ENCODE measurements around the gene ACADM. TPM values are rescaled to one million over a fixed set of nuclear protein-coding genes. Genes with fewer than 3 reads are reported as not detected.
A peak's percentile ranks its signal among the peaks of the same experiment; 100 is the strongest.

The ACADM gene
- total RNA-seq, 5 donors from 2014 or later (not counting 1 experiment from before 2014, with no cell fraction given): 16.6 to 29.3 (median 23.0) TPM

DNA sequence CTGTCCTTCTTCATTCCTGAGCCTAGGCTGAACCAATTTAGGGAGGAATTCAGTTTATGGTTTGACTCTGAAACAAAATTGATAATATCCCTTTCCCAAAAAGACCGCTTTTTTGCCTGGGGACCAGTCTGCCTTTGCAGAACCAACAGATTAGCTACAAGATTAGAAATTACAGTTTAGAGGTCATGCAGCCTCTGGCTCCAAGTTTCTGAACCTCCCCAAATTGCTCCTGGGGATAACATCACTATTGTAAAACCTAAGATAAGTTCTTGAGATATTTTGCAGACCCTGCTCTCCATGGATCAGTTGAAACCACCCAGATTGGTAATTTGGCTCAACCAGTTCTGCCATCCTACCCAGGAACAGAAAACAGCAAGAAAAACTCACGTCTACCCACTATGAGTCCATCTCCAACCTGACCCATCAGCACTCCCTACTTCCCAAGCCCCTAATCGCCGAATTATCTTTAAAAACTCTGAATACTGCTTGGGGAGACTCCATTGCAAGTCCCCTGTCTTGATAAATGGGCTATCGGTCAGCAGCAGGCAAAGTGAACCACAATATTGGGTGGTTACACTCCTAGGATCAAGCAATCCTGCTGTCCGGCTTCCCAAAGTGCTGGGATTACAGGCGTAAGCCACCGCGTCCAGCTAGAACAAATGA, 60.9 kb downstream of the ACADM start:
- peaks cover 19 to 27% of the 10 kb centered on the region in 2 experiments for H3K4me1 ChIP-seq (ENCODE audit: control insufficient read depth in 1 of 2, extremely low read depth in 1 of 2, insufficient read depth in 2 of 2, low read length in 2 of 2)
- peaks cover under 1 to 6% of the 10 kb centered on the region in 2 donors for H3K27me3 Mint-ChIP-seq
- no peaks in the 10 kb centered on the region for H3K9me3 Mint-ChIP-seq
- ChIA-PET POLR2A (interaction anchor here (0.5 to 0.7 kb wide), 6 partner anchors 21 to 1994 kb away, joined by 3 to 7 read pairs (median 4); partner anchors contain the start of gene MIGA1 (in 1 of the 2)), CTCF (no interaction called here)
- peaks cover 24% of the 10 kb centered on the region for H3K36me3 Mint-ChIP-seq
- peak overlapping the region; percentile 82 for H3K27ac ChIP-seq (ENCODE audit: low read length)
- 14% methylated on average over 5 of the region's 9 CpGs for WGBS (ENCODE audit: insufficient coverage)
- peaks cover 0 to 9% of the 10 kb centered on the region in 2 donors for H3K36me3 ChIP-seq (ENCODE audit: control insufficient read depth in 2 of 2, extremely low read depth in 1 of 2, insufficient read depth in 1 of 2, low read length in 1 of 2)
- peaks cover 42 to 53% (median 48%) of the 10 kb centered on the region in 3 donors for H3K4me1 Mint-ChIP-seq
- peak in 2 of 4 experiments; percentile 2 to 3 for ATAC-seq (replicated peaks in 1 of 4)
- H3K4me3 Mint-ChIP-seq: peak overlapping the region; percentile 99
- H3K4me3 ChIP-seq (ENCODE audit: control insufficient read depth in 1 of 2, extremely low read depth in 1 of 2, low read length in 1 of 2): peak overlapping the region; percentile 85 to 86
- no peak for DNase-seq
- H3K9me3 ChIP-seq: no peaks in the 10 kb centered on the region
- H3K27ac Mint-ChIP-seq: peak overlapping the region; percentile 99
- no peaks in the 10 kb centered on the region for H3K27me3 ChIP-seq (replicated peaks in 1 of 2; ENCODE audit: control insufficient read depth in 2 of 2, extremely low read depth in 1 of 2, insufficient read depth in 2 of 2, low read length in 1 of 2)

DNA sequence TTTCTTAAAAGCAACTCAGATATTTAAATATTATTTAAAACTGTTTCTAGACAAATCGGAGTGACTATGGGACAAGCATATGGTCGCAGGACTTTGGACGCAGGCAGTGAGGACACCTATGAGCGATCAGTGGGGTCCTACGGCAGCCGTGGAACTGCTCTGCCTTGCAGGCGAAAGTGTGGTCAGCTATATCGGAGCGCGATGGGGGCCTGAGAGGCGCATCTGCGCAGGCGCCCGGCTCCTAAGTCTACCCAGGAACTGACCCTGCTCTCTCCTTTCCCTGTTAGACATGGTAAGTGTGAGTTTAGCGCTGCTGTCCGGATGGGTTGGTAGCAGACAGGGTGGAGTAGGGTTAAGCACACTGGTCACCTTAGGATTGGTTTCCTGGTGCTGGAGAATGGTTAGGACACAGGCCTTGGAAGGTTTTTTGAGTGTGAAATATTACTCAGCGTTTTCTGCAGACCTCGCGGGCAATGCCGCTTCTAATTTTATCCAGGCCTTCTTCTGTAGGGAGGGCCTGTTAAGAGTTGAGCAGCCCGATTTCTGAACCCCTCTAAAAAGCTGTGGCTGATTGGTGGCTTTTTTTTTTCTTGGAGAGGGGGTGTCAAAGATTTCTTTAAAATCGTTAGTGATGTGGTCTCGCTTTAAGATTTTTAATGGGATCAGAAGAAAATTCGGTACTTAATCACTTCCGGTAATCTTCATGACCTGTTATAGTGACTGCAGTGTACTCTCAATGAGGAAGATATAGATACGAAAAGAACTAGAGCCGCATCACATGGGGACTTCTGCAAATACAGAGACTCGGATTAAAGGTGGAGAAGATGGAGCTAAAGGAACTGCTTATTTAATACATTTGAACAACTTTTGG, 61.7 kb downstream of the ACADM start, which contains the start of gene RABGGTB:
Gene RABGGTB (plus strand): TSS at position 274 of the 871 bp plus-strand sequence. CDS start 16 bp downstream, at position 290.
- DNase-seq (peak; percentile 87 to 97 (median 91)), ATAC-seq (replicated peaks in 1 of 4) (peak; percentile 94 to 98 (median 98))
- H3K9me3 ChIP-seq: no peaks in the 10 kb centered on the region
- Mint-ChIP-seq H3K36me3 (peaks cover 30% of the 10 kb centered on the region), H3K4me3 (peak within 1 kb of the TSS; percentile 99), H3K27me3 (peaks cover 0 to 3% of the 10 kb centered on the region in 2 donors), H3K4me1 (peaks cover 49 to 61% (median 56%) of the 10 kb centered on the region in 3 donors), H3K9me3 (no peaks in the 10 kb centered on the region), H3K27ac (peak within 1 kb of the TSS; percentile 99)
- peak within 1 kb of the TSS; percentile 82 for H3K27ac ChIP-seq (ENCODE audit: low read length)
- H3K27me3 ChIP-seq (replicated peaks in 1 of 2; ENCODE audit: control insufficient read depth in 2 of 2, extremely low read depth in 1 of 2, insufficient read depth in 2 of 2, low read length in 1 of 2): no peaks in the 10 kb centered on the region
- peaks cover 0 to 16% of the 10 kb centered on the region in 2 donors for H3K36me3 ChIP-seq (ENCODE audit: control insufficient read depth in 2 of 2, extremely low read depth in 1 of 2, insufficient read depth in 1 of 2, low read length in 1 of 2)
- ChIA-PET POLR2A (interaction anchor here (0.6 to 0.7 kb wide), 5 partner anchors 21 to 1984 kb away, joined by 3 to 7 read pairs (median 3); no protein-coding TSS in a partner anchor), CTCF (interaction anchor here (0.6 kb wide), 2 partner anchors 1762 to 1895 kb away, joined by 3 to 7 read pairs; no protein-coding TSS in a partner anchor)
- WGBS (ENCODE audit: insufficient coverage): 0% methylated on average over 14 of the region's 28 CpGs
- H3K4me1 ChIP-seq (ENCODE audit: control insufficient read depth in 1 of 2, extremely low read depth in 1 of 2, insufficient read depth in 2 of 2, low read length in 2 of 2): peaks cover 25 to 27% of the 10 kb centered on the region in 2 experiments
- peak within 1 kb of the TSS; percentile 85 to 86 for H3K4me3 ChIP-seq (ENCODE audit: control insufficient read depth in 1 of 2, extremely low read depth in 1 of 2, low read length in 1 of 2)

DNA sequence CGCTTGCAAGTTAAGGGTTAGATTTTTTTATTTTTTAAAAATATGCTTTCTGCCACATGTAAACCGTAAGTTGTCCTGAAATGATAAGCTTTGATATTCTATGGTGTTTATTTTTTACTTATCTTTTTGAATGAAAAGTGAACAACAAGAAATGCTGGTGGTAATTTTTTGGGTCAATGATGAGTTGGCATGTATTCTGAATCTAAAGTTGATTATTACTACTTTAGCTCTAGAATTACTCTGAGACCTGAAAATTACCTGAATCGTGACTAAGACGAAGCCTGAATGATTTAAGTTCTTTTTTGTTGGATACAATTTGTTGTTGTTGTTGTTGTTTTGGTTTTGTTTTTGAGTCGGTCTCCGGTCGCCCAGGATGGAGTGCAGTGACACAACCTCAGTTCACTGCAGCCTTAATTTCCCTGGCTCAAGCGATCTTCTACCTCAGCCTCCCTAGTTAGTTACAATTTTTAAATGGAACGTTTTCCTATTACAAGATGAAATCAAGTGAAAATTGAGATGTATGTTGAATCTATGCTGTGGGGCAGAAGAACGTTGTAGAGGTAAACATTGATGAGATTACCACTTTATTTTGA, 62.5 kb downstream of the ACADM start:
- ChIA-PET POLR2A (interaction anchor here in 1 of 2 donors (0.5 to 0.6 kb wide), 2 partner anchors 234 to 1992 kb away, joined by 3 to 5 read pairs; partner anchors contain the start of gene MIGA1), CTCF (interaction anchor here (0.6 kb wide), 2 partner anchors 1761 to 1894 kb away, joined by 3 to 7 read pairs; no protein-coding TSS in a partner anchor)
- Mint-ChIP-seq H3K9me3 (no peaks in the 10 kb centered on the region), H3K4me1 (peaks cover 56 to 68% (median 63%) of the 10 kb centered on the region in 3 donors), H3K27ac (peak overlapping the region; percentile 99), H3K27me3 (no peaks in the 10 kb centered on the region), H3K36me3 (peaks cover 37% of the 10 kb centered on the region), H3K4me3 (peak overlapping the region; percentile 99)
- Histone ChIP-seq H3K27ac (ENCODE audit: low read length) (peak overlapping the region; percentile 82), H3K4me1 (ENCODE audit: control insufficient read depth in 1 of 2, extremely low read depth in 1 of 2, insufficient read depth in 2 of 2, low read length in 2 of 2) (peaks cover 25 to 27% of the 10 kb centered on the region in 2 experiments), H3K4me3 (ENCODE audit: control insufficient read depth in 1 of 2, extremely low read depth in 1 of 2, low read length in 1 of 2) (peak overlapping the region; percentile 28 to 85), H3K27me3 (replicated peaks in 1 of 2; ENCODE audit: control insufficient read depth in 2 of 2, extremely low read depth in 1 of 2, insufficient read depth in 2 of 2, low read length in 1 of 2) (no peaks in the 10 kb centered on the region), H3K9me3 (no peaks in the 10 kb centered on the region), H3K36me3 (ENCODE audit: control insufficient read depth in 2 of 2, extremely low read depth in 1 of 2, insufficient read depth in 1 of 2, low read length in 1 of 2) (peaks cover 0 to 23% of the 10 kb centered on the region in 2 donors)
- DNase-seq (no peak), ATAC-seq (replicated peaks in 1 of 4) (no peak)
- 0% methylated on average over 2 of the region's 10 CpGs for WGBS (ENCODE audit: insufficient coverage)

DNA sequence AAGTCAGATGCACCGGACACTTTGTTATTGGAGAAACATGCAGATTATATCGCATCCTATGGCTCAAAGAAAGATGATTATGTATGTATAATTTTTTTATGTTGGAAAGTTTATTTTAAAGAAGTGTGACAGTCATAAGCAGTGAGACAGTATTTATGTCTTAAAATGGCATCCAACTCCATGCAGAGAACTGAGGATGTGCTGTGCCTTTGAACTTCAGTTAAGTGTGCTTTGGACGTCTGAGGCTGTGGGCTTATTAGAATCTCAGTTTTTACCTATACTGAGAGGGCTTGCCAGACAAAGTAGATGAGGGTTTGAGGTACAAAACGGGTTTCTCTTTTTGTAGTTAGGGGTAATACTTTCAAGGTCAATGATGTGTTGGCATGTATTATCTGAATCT, 63.0 kb downstream of the ACADM start:
- no peak for ATAC-seq (replicated peaks in 1 of 4)
- H3K36me3 ChIP-seq (ENCODE audit: control insufficient read depth in 2 of 2, extremely low read depth in 1 of 2, insufficient read depth in 1 of 2, low read length in 1 of 2): peaks cover 0 to 28% of the 10 kb centered on the region in 2 donors
- peaks cover 25 to 27% of the 10 kb centered on the region in 2 experiments for H3K4me1 ChIP-seq (ENCODE audit: control insufficient read depth in 1 of 2, extremely low read depth in 1 of 2, insufficient read depth in 2 of 2, low read length in 2 of 2)
- no peaks in the 10 kb centered on the region for H3K9me3 ChIP-seq
- Mint-ChIP-seq H3K4me3 (peak overlapping the region; percentile 99), H3K27ac (peak overlapping the region; percentile 99), H3K4me1 (peaks cover 59 to 69% (median 66%) of the 10 kb centered on the region in 3 donors), H3K36me3 (peaks cover 41% of the 10 kb centered on the region), H3K9me3 (no peaks in the 10 kb centered on the region), H3K27me3 (no peaks in the 10 kb centered on the region)
- H3K27me3 ChIP-seq (replicated peaks in 1 of 2; ENCODE audit: control insufficient read depth in 2 of 2, extremely low read depth in 1 of 2, insufficient read depth in 2 of 2, low read length in 1 of 2): no peaks in the 10 kb centered on the region
- DNase-seq: peak in 2 of 35 experiments; percentile 5 to 29
- ChIA-PET POLR2A (interaction anchor here in 1 of 2 donors (0.6 to 0.7 kb wide), 2 partner anchors 17 to 64 kb away, joined by 3 read pairs; no protein-coding TSS in a partner anchor), CTCF (no interaction called here)
- H3K27ac ChIP-seq (ENCODE audit: low read length): peak overlapping the region; percentile 82
- 14% methylated on average over 2 of the region's 4 CpGs for WGBS (ENCODE audit: insufficient coverage)
- peak overlapping the region; percentile 33 to 85 for H3K4me3 ChIP-seq (ENCODE audit: control insufficient read depth in 1 of 2, extremely low read depth in 1 of 2, low read length in 1 of 2)

DNA sequence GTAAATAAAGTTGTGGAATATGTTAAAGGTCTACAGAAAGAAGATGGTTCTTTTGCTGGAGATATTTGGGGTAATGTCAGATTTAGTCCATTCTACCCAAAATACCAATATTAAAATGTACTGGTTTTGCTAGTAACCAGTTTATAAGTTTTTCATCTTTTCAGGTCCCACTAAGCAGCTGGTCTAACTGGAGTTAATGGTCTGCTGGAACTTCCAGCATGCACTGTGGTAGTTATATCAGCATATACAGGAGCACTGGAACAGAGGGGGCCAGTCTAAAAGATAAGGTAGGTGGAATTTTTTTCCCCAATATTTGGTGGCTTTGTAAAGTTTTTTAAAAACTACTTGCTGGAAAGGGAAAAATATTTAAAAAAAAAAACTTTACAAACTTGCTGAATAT, 65.5 kb downstream of the ACADM start:
- H3K36me3 ChIP-seq (ENCODE audit: control insufficient read depth in 2 of 2, extremely low read depth in 1 of 2, insufficient read depth in 1 of 2, low read length in 1 of 2): peaks cover 2 to 51% of the 10 kb centered on the region in 2 donors
- Mint-ChIP-seq H3K27me3 (no peaks in the 10 kb centered on the region), H3K4me3 (peak overlapping the region; percentile 99), H3K27ac (peak overlapping the region; percentile 85 to 89), H3K36me3 (peaks cover 61% of the 10 kb centered on the region), H3K4me1 (peaks cover 69 to 81% (median 69%) of the 10 kb centered on the region in 3 donors), H3K9me3 (no peaks in the 10 kb centered on the region)
- H3K4me3 ChIP-seq (ENCODE audit: control insufficient read depth in 1 of 2, extremely low read depth in 1 of 2, low read length in 1 of 2): no peak overlapping the region
- peaks cover 22 to 27% of the 10 kb centered on the region in 2 experiments for H3K4me1 ChIP-seq (ENCODE audit: control insufficient read depth in 1 of 2, extremely low read depth in 1 of 2, insufficient read depth in 2 of 2, low read length in 2 of 2)
- H3K27ac ChIP-seq (ENCODE audit: low read length): peak overlapping the region; percentile 2
- no peaks in the 10 kb centered on the region for H3K9me3 ChIP-seq
- DNase-seq: no peak
- ChIA-PET CTCF (interaction anchor here (0.5 kb wide), 2 partner anchors 113 to 1633 kb away, joined by 3 to 6 read pairs; no protein-coding TSS in a partner anchor), POLR2A (no interaction called here)
- ATAC-seq (replicated peaks in 1 of 4): no peak
- no peaks in the 10 kb centered on the region for H3K27me3 ChIP-seq (replicated peaks in 1 of 2; ENCODE audit: control insufficient read depth in 2 of 2, extremely low read depth in 1 of 2, insufficient read depth in 2 of 2, low read length in 1 of 2)
